KOPT-K1 (cell line): Measurements from ENCODE around the gene ITGA7.
"Not testable (repeated sequence)": the region's sequence is repeated elsewhere in the genome, so short reads cannot be mapped to it uniquely, and the experiment has no call there.

Experiments
- H3K27ac ChIP-seq: fragments of 200-600 bp; sonication (generic); 2 replicates; pipeline ENCODE4 v1.5.1; 2016; ENCODE audit warnings: antibody characterized with exemption, mild to moderate bottlenecking, low read depth, low read length; ENCODE audit not compliant: poor library complexity, severe bottlenecking
- H3K36me3 ChIP-seq: fragments of 200-600 bp; sonication (generic); 2 replicates; pipeline ENCODE4 v1.5.1; 2017; ENCODE audit warnings: antibody characterized with exemption, mild to moderate bottlenecking, low read length, moderate library complexity; ENCODE audit not compliant: insufficient read depth
- H3K9me3 ChIP-seq: fragments of 200-600 bp; sonication (generic); 2 replicates; pipeline ENCODE4 v1.5.1; 2017; ENCODE audit warnings: antibody characterized with exemption, low read length, mild to moderate bottlenecking; ENCODE audit not compliant: insufficient read depth, poor library complexity, severe bottlenecking

The ITGA7 gene

GRCh38 chr12:55670276-55670675, 37.4 kb downstream of the ITGA7 start:
- Histone ChIP-seq H3K9me3 (no peaks in the 10 kb centered on the region), H3K27ac (no peak overlapping the region), H3K36me3 (no peaks in the 10 kb centered on the region)

DNA sequence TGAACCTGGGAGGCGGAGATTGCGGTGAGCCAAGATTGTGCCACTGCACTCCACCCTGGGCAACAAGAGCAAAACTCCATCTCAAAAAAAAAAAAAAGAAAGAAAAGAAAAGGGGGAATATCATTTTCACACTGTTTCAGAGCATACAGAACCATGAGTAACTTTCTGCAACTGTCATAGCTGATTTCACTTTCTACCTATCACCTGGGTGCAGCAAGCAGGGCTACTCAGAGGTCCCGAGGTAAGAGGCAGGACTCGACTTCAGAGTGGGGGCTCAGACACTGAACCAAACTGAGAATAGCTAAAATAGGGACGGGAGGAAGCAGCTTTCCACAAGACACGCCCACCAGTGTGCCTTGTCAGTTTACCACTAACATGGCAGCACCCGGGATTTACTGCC, 41.2 kb downstream of the ITGA7 start:
- Histone ChIP-seq H3K36me3 (no peaks in the 10 kb centered on the region), H3K27ac (no peak overlapping the region)

GRCh38 chr12:55664826-55665225, 42.9 kb downstream of the ITGA7 start:
- no peaks in the 10 kb centered on the region for H3K9me3 ChIP-seq
- H3K36me3 ChIP-seq = no peaks in the 10 kb centered on the region
- no peak overlapping the region for H3K27ac ChIP-seq

More for the DNA sequence above, 41.2 kb downstream of the ITGA7 start:
- no peaks in the 10 kb centered on the region for H3K9me3 ChIP-seq

- no peaks in the 10 kb centered on the region for H3K9me3 ChIP-seq
- no peaks in the 10 kb centered on the region for H3K36me3 ChIP-seq
- no peak overlapping the region for H3K27ac ChIP-seq
Observed at GRCh38 chr12:55663391-55663790, 44.3 kb downstream of the ITGA7 start.

DNA sequence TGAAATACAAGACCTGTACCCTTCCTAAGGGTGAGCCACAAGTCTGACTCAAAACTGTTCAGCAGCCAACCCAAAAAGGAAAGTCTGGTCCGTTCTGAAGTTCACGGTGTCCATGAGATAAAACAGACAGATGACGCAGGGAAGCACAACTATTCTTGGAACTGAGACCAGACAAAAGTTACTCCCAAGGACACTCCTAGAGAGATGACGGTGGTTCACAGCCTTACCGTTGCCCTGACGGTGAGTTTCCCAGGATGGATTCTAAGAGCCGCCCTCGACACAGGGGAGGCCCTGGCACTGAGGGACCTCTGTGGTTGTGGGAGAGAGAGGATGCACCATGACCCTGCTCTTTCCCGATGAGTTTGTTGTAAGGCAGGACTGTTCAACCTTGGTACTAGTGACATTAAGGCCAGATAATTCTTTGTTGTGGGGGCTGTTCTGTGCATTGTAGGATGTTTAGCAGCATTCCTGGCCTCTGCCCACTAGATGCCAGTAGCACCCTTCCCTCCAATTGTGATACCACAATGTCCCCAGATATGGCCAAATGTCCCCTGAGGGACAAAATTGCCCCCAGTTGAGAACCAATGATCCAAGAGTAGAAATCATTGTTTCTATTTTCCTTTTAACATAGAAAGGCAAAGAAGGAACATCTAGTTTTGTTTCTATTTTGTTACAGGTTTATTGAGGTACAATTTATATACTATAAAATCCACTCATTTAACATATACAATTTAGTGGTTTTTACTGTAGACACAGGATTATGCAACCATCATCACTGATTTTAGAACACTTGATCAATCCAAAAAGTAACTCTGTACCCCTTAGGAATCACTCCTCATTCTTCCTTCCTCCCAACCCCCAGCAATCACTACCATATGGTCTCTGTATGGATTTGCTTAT, 48.0 kb downstream of the ITGA7 start:
- Histone ChIP-seq H3K27ac (no peak overlapping the region), H3K36me3 (no peaks in the 10 kb centered on the region)

DNA sequence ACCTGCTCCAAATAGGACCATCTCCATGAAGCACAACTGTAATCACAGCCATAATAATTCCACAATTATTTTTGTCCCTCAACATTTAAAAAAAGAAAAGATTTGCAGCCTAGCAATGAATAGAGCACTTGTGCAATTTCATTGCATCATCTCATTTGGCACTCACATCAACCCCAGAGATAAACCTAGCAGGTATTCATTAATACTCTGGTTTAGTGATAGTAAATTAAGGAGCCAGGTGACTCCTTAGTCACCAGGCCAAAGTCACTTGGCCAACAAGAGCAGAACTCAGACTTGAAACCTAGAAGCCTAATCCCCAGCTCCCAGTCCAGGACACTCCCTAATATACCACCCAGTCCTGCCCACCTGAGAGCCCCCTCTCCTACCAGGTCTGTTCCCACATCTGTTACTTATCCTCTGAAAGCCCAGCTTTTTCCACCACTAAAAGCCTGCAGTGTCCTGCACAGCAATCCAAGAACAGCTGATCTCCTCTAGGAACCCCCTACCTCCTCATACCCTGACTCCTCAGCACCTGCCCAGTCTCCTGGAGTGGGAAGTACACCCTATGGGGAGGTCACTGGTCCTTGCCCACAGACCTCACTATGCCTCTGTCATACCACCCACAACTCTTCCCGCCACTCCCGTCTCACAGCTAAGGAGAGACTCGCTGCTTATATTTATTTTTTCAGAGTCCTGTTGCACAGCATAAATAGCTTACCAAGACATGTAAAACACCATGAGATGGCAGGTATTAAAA, 48.9 kb downstream of the ITGA7 start:
- Histone ChIP-seq H3K36me3 (no peaks in the 10 kb centered on the region), H3K27ac (no peak overlapping the region)

More for the DNA sequence above, 48.0 kb downstream of the ITGA7 start:
- no peaks in the 10 kb centered on the region for H3K9me3 ChIP-seq

DNA sequence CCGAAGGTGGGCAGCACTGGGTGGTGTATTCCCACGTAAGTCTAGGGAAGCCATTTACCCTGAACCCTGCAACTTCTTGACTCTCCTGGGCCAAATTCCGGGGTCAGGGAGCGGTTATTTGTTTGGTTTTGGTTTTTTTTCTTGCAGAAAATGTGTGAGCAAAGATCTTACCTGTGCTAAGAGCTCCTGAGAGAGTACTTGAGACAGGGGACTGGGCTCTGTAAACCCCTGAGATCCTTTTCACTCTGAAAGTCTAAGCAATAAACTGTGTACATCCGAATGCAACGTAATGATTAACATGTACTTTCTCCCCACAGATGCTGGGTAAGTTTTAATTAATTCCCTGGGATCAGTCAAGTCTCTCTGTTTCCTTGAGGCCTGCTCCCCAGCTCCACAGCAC, 49.5 kb downstream of the ITGA7 start:
- Histone ChIP-seq H3K27ac (no peak overlapping the region), H3K36me3 (no peaks in the 10 kb centered on the region)

More for the DNA sequence above, 48.9 kb downstream of the ITGA7 start:
- no peaks in the 10 kb centered on the region for H3K9me3 ChIP-seq

GRCh38 chr12:55657212-55657611, 50.5 kb downstream of the ITGA7 start:
- Histone ChIP-seq H3K9me3 (no peaks in the 10 kb centered on the region), H3K27ac (no peak overlapping the region), H3K36me3 (no peaks in the 10 kb centered on the region)

More for the DNA sequence above, 49.5 kb downstream of the ITGA7 start:
- H3K9me3 ChIP-seq = no peaks in the 10 kb centered on the region

DNA sequence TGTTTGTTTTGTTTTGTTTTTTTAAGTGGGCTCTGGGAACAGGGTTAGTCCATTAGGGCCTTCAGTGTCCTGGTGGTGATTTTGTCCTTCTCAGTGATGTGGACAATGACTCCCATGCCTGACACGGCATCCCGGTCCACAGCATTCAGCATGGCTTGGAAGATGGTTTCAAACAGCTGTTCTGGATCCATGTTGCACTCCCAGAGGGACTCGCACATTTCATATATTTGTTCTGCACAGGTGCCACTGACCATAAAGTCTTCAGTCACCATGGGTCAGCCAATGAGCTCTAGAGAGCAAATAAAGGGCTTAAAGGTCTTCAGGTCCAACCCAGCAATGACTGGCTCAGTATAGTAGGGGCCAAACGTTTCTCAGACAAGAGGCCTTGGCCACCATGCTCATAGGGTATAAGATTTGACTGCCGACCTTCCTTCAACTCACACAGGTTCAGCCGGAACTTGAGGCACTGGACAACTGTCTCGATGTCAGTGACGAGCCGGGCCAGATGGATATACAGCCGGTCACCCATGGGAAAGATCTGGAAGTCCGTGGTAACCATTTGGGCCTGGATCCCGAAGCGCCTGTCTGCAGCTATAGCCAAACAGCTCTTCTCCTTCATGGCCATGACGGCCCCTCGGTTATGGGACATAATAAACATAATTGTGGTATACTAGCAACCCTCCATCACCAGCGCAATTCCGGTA, 53.0 kb downstream of the ITGA7 start:
- H3K9me3 ChIP-seq = peaks cover 8% of the 10 kb centered on the region
- no peaks in the 10 kb centered on the region for H3K36me3 ChIP-seq
- no peak overlapping the region for H3K27ac ChIP-seq

- no peak overlapping the region for H3K27ac ChIP-seq
Observed at GRCh38 chr12:55653031-55653430, 54.7 kb downstream of the ITGA7 start.

DNA sequence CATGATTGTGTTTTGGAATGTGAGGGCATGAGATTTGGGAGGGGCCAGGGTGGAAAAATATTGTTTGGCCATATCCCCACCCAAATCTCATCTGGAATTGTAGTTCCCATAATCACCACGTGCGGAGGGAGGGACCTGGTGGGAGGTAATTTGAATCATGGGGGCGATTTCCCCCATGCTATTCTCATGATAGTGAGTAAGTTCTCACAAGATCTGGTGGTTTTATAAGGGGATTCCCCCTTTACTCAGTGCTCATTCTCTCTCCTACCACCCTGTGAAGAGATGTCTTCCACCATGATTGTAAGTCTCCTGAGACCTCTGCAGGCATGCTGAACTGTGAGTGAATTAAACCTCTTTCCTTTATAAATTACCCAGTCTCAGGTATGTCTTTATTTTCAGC, 55.4 kb downstream of the ITGA7 start:
- no peaks in the 10 kb centered on the region for H3K36me3 ChIP-seq
- peaks cover 14% of the 10 kb centered on the region for H3K9me3 ChIP-seq
- no peak overlapping the region for H3K27ac ChIP-seq

More at GRCh38 chr12:55653031-55653430, 54.7 kb downstream of the ITGA7 start:
- no peaks in the 10 kb centered on the region for H3K36me3 ChIP-seq
- peaks cover 14% of the 10 kb centered on the region for H3K9me3 ChIP-seq

DNA sequence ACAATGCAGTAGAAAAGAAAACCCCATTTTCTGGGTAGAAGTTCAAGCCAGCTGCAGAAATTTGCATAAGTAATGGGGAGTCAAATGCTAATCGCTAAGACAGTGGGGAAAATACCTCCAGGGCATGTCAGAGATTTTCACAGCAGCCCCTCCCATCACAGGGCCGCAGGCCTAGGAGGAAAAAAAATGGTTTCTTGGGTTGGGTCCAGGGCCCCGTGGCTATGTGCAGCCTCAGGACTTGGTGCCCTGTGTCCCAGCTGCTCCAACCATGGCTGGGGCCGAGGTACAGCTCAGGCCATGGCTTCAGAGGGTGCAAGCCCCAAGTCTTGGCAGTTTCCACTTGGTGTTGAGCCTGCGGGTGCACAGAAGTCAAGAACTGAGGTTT, 56.4 kb downstream of the ITGA7 start:
- peaks cover 14% of the 10 kb centered on the region for H3K9me3 ChIP-seq
- no peak overlapping the region for H3K27ac ChIP-seq
- H3K36me3 ChIP-seq = no peaks in the 10 kb centered on the region

DNA sequence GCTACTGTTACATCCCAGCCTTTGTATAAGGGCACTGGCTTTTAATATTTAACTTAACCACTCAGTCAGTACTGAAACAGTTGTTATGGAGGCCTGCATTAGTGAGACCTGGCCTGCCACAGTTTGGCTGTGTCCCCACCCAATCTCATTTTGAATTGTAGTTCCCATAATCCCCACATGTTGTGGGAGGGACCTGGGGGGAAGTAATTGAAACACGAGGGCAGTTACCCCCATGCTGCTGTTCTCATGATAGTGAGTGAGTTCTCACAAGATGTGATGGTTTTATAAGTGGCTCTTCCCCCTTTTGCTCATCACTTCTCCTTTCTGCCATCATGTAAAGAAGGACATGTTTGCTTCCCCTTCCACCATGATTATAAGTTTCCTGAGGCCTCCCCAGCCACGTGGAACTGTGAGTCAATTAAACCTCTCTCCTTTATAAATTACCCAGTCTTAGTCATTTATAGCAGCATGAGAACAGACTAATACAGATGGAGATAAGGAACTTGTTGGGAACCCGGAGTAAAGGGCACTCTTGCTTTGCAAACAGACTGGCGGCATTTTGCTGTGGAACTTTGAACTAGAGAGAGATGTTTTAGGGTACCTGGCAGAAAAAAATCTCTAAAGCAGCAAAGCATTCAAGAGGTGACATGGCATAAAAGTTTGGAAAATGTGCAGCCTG, 56.9 kb downstream of the ITGA7 start:
- peaks cover 14% of the 10 kb centered on the region for H3K9me3 ChIP-seq
- not testable (repeated sequence) for H3K36me3 ChIP-seq, H3K27ac ChIP-seq

GRCh38 chr12:55647027-55647426, 60.7 kb downstream of the ITGA7 start:
- Histone ChIP-seq H3K27ac (no peak overlapping the region), H3K9me3 (peaks cover 14% of the 10 kb centered on the region), H3K36me3 (no peaks in the 10 kb centered on the region)
